HG02885 (cell line): ENCODE data around the gene TESMIN.

ENCODE experiments used
- ATAC-seq: cut with Tn5 transposase; IDR thresholded peaks from one replicate; pipeline ENCODE4 v1.9.1; 2021; ENCODE audit warnings: mild to moderate bottlenecking; ENCODE audit not compliant: unreplicated experiment, poor library complexity

Gene TESMIN

GRCh38 chr11:68685656-68686380, 65.5 kb downstream of the TESMIN start:
- no peak for ATAC-seq

DNA sequence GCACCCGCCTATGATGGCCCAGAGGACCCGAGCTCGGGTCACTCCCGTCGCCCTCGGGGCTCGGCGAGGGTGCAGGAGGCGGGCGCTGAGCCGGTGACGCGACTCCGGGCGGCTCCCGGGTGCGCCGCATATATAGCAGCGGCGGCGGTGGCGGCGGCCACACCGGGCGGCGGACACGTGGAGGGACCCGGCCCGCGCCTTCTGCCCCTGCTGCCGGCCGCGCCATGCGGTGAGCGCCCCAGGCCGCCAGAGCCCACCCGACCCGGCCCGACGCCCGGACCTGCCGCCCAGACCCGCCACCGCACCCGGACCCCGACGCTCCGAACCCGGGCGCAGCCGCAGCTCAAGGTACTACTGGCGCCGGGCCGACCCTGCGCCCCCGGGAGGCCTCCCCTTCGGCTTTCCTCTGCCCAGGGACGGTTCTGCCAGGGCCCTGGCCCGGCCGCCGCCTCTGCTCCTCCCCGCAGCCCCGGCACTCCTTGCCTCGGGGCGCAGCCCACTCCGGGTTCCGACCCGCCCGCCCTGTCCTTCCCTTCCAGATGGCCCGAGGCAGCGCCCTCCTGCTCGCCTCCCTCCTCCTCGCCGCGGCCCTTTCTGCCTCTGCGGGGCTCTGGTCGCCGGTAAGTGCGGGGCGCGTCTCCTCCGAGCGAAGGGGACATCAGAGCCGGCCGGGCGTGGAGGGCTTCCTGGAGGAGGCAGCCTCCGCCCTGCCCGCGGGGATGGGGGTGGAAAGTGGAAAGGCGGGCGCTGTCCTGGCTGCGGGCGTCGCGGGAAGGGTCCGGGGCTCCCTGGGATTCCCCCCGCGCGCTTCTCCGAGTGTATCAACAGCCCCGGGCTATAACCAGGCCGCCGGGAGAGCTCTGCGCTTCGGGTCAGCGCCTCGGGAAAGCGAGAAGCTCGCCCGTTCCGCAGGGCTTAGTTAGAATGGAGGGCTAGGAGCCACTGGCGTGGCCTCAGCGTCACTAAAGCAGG, 66.6 kb downstream of the TESMIN start, which contains the start of gene GAL:
Gene GAL (plus strand): TSS at position 160 of the 972 bp plus-strand sequence. CDS start 380 bp downstream, at position 540.
- no peak for ATAC-seq

- ATAC-seq: no peak
These were observed 67.6 kb downstream of the TESMIN start for GRCh38 chr11:68683536-68684384.

- ATAC-seq: no peak
These were observed 68.2 kb downstream of the TESMIN start for GRCh38 chr11:68683121-68683520.

GRCh38 chr11:68682531-68682961, 68.8 kb downstream of the TESMIN start:
- ATAC-seq: no peak

DNA sequence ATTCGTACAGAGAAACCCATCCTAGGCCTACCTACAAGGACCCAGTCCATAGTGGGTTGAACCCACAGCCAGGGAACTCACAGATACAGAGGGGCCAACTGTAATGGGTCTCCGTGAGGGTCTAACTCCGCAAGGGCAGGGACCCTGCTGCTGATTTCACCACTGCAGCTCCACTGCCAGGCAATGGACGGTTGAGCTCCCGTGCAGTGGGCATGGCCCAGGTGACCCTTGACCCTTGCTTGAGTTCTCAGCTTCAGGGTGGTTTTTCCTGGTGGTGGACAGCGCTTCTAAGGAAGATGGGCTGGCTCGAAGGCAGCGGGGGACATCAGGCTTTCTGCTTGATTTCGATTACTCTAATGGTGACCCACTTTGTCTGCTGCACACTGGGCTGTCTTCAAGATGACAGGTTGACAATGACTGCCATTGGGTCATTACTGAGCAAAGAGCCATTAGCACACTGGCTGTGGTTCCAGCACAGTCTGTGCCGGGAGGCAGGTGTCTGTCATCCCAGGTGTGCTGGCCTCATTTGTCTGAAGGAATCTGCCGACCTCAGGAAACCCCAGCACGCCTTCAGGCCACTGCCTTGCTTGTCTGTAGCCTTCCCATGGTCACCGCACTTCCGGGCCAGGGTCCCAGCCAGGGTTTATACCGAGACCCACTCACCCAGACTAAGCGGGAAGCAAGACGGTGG, 70.6 kb downstream of the TESMIN start:
- no peak for ATAC-seq

DNA sequence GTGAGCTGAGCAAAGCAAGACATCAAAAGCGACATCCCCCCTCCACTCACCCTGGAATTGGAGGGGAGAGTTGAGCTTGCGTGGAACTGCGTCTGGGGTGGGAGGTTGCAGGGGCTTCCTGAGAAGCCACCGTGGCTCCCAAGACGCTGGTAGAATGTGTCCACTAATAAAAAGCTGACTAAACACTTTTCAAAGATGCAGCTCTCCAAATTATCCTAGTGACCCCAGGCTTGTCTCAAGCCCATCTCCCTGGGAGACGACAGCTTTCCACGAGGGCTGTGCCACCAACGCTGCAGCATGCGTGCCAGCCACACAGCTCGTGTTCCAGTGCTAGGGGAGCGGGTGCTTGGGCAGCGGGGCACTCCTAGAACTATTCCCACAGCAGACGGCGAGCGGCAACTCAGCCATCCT, 73.3 kb downstream of the TESMIN start:
- no peak for ATAC-seq

GRCh38 chr11:68677432-68677831, 73.9 kb downstream of the TESMIN start:
- ATAC-seq: no peak

DNA sequence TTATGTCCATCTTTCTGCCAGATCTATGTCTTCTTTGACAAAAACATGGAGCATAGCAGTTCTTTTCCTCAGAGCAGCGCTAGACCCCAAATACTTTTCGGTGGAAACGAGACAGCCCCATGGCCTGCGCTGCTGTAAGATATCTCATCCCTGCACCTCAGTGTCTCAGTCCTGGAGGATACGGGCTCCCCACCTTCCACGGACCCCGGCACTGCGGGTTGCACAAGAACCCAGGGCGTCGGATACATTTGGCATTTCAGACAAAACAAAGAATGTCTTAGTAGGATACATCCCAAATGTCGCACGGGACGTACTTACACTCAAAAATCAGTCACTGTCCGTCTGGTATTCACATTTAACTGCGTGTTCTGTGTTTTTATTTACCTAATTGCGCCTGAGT, 76.9 kb downstream of the TESMIN start:
- ATAC-seq: no peak

GRCh38 chr11:68673991-68674390, 77.3 kb downstream of the TESMIN start:
- ATAC-seq: no peak

- no peak for ATAC-seq
These were observed 77.9 kb downstream of the TESMIN start for GRCh38 chr11:68673306-68673945.

- ATAC-seq: no peak
These were observed 80.9 kb downstream of the TESMIN start for GRCh38 chr11:68670208-68670992.

DNA sequence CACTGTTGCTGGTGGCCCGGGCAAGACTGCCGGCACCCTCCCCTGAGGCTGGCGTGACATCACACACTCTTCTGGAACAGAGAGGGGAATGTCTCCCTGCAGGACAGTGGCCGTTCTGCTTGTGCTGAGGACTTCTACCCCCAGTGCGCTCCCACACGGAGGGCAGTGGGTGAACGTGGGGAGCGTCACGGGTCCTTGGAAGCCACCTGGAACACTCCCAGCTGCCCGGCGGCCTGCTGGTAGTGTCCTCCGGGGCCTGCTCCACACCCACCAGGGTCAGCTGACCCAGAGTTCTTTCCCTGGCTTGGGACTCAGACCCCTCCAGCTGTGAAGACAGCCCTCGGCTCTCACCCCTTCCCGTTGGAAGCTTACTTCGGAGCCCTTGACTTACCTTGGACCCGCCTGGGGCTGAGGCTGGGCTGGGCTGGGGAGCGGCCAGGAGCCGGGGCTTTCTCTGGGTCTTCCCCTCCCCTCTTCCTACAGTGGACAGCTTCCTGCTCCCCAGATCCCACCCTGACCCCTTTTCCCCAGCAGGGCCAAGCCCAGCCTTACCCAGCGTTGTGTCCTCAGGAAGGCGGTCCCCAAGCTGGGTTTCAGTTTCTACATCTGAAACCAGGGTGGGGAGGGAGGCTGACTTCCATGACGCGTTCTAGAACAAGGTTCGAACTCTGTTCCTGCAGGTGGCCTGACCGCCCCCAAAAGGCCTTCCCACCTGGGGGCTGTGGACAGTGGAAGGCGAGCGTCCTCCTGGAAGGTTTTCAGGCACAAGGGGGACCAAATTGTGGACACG, 81.8 kb downstream of the TESMIN start:
- no peak for ATAC-seq

GRCh38 chr11:68667511-68668500, 83.5 kb downstream of the TESMIN start:
- no peak for ATAC-seq

GRCh38 chr11:68666849-68667248, 84.5 kb downstream of the TESMIN start:
- no peak for ATAC-seq

GRCh38 chr11:68665436-68665835, 85.9 kb downstream of the TESMIN start:
- ATAC-seq: no peak

DNA sequence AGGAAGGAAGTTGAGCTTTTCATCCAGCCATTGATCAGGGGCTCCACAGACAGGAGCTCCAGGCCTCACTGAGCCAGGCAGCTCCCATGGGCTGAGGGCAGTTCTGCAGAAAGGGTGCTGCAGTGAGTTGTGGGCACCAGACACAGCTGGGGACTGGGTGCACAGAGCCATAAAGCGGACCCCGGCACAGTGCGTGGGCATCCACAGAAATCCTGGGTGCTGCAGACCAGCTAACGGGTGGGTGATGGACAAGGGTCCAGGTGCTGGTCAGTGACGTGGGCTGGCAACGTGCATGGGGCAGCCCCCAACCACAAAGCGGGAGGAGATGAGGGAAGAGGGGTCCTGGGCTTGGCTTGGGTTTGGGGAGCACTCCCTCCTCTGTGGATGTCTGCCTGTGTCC, 86.4 kb downstream of the TESMIN start:
- no peak for ATAC-seq
